GM15510 (cell line): ENCODE data around the gene CT83.

ENCODE experiments used
- POLR2A ChIP-seq: IDR thresholded peaks from 3 replicates; pipeline ENCODE4 v1.6.1; 2011; ENCODE audit warnings: borderline replicate concordance; ENCODE audit not compliant: insufficient read length; ENCODE audit errors: extremely low read depth

The CT83 gene, protein sequence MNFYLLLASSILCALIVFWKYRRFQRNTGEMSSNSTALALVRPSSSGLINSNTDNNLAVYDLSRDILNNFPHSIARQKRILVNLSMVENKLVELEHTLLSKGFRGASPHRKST

DNA sequence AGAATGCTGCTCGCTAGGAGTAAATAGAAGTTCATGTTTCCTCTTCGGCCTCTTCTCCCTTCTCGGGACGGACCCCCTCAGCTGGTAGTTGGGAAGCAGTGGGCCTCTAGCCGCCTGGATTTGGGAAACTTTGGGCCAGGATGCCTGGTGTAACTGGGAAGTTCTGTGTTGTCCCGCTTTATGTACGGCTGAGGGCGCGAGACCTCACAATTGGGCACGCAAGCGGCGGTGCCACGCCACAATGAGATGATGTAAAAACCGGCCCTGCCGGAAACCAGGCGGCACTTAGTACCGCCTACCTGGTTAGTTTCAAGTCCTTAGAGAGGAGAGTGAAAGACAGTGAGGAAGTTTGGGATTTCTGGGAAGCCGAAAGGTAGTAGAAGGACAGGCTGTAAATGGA is at the start of gene CT83:
TSS of gene CT83 (minus strand) at position 155 of the 400 bp plus-strand sequence. CDS start at position 35, 120 bp downstream.
- no peak for TF ChIP-seq POLR2A

DNA sequence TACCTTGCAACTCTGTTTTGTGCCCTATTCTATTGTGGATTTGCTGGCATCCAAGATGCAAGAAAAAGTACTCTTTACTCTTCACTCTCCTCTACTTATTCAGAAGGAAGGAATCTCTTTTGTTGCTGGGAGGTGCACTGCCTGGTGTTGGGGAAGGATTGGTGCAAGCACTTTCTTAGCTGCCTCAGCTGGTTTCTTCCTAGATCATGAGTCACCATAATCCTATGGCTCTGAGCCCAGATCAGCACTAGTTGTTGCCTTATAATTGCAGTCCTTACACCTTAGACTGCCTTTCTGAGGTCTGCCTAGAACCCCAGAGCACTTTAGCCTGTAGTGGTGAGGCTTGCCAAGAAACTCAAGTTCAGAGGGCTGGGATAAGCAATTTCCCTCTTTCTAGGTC is 37.0 kb upstream of the CT83 start:
- TF ChIP-seq POLR2A: no peak

DNA sequence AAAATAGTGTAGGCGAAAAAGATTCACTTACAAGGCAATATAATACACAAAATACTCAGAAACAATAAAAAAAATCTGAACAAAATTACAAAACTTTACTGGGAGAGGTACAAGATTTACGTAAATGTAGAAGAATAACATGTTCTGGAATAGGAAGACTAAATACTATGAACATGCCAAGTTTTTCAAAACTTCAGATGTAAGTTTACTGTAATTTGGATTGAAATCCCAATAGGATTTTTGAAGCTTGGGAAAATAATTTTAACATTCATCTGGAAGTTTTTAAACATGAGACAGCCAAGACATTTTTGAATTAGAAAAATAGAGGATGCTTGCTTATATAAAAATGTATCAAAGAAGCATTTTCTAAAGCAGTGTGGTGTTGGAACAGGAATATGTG is 30.5 kb upstream of the CT83 start:
- TF ChIP-seq POLR2A: no peak

DNA sequence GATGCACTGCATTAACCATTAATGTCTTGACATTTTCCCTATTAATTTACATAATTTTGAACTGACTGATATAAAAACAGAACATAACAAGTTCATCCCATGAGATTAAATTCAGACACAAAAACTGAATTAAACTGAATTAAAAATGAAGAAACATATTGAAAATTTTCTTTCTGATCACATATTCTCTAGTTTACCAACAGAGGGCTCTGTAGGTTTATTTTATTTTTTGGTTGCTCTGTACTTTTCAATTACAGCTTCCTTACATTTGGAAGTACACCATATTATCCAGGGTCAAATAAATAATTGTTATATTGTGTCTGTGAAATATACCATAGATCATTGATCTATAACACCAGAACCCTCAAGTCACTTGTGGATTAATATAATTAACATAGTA is 27.3 kb upstream of the CT83 start:
- no peak for TF ChIP-seq POLR2A

DNA sequence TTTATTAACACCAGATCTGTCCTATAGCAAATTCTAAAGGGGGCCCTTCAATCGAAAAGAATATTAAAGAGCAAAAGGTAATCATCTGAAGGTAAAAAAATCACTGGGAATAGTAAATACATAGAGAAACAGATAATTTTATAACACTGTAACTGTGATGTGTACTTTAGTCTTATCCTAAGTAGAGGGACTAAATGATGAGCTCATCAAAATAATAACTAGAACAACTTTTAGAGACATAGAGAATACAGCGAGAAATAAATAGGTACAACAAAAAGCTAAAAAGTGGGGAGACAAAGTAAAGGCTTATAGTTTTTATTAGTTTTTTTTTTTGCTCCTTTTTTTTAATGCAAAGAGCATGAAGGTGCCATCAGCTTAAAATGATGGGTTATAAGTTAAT is 17.3 kb upstream of the CT83 start:
- TF ChIP-seq POLR2A: no peak

DNA sequence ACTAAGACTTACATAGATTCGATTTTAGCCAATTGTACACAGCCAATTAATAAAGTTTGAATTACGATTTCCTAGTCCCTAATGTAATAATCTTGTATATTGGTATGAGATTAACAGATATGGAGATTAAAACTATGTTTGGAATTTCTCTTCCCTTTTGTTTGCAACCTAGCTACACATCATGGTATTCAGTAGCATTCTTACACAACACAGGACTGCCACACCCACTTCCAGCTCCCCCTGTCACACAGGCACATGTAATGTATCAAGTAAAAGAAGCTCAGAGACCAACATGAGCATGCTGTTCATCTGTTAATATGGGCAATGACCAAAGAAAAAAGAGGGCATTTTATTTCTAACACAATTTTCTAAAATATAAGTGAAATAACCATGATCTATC is 13.6 kb downstream of the CT83 start:
- TF ChIP-seq POLR2A: no peak

DNA sequence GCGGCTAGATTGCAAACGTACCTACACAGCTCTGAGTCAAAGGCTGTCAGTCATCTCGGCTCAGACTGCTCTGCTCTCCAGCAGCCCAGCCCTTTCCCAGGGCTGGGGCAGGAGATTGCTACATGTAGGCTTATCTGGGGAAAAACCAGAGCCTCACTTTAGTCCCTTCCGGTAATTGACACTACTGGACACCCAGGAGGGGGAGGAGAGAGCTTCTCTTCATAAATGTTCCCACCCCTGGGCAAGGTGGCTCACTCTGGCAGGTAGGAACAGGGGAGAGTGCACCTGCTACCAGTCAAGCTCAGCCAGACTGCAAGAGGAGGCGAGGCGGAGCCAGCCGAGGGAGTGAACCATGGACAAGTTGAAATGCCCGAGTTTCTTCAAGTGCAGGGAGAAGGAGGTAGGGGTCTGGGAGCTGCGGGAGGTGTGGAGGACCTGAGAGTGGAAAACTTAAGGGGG is 26.4 kb downstream of the CT83 start, which contains the start of gene SLC6A14:
TSS of gene SLC6A14 (plus strand) at position 249 of the 459 bp plus-strand sequence. CDS start at position 353, 104 bp downstream.
- no peak for TF ChIP-seq POLR2A

DNA sequence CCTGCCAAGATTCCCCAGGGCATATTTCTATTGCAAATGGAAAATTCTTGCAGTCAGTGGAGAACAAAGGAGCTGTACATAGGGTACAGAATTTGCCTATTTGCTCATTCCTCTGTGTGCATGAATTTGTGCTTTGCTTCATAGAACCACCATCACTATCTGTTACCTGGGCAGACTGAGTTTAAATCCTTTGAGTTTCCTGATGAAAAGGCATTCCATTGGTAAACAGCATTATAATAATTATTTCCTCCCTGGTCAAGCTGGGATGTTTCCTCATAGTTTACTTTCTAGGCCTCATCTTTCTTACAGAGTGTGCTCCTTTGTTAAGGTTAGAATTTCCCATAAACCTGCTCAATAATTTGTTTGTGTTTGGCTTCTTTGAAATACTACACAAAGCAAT is 27.2 kb downstream of the CT83 start:
- no peak for TF ChIP-seq POLR2A

DNA sequence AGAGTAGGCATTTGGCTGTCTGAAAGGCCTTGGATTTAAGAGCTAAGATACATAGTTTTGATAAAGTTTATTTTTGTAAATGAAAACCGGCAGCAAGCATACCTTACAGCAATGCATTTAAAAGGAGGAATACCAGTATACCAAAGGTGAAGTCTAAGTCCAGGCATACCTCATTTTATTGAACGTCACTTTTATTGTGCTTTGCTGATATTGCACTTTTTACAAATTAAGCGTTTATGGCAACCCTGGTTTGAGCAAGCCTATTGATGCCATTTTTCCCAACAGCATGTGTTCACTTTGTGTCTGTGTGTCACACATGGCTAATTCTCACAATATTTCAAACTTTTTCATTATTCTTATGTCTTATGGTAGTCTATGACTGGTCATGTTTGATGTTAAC is 34.8 kb downstream of the CT83 start:
- TF ChIP-seq POLR2A: no peak

DNA sequence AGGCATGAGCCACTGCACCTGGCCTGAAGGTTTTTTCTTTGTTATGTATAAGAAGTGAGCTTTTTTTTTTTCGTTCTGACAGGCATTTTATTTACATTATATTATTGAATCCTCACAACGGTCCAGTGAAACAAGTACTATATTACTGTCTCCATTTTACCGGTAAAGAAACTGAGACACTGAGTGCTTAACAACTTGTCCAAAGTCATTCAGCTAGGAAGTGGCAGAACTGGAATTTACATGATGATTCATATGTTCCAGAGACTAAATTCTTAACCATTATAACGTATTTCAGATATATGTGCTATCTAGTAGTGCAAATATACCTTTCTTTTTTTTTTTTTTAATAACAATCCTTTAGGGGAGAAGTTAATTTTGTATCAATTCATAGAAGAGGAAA is 44.8 kb downstream of the CT83 start:
- no peak for TF ChIP-seq POLR2A

DNA sequence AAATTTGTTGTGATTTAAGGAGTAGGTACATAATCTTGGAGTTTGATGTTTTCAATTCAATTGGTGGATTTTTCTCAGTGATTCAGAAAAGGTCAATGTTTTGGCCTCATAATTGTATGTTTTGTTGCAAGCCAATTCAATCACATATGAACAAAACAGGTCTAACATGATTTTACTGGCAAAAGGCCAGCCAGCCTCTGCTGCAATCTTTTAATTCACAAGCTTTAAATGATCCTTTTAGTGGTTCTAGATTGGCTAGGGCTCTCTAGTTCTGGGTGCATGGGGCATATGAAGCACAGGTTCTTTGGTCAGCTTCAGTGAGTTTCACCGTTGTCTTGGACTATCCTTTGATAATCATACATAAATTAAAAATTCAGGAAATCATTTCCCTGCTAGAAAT is 45.6 kb downstream of the CT83 start:
- no peak for TF ChIP-seq POLR2A

DNA sequence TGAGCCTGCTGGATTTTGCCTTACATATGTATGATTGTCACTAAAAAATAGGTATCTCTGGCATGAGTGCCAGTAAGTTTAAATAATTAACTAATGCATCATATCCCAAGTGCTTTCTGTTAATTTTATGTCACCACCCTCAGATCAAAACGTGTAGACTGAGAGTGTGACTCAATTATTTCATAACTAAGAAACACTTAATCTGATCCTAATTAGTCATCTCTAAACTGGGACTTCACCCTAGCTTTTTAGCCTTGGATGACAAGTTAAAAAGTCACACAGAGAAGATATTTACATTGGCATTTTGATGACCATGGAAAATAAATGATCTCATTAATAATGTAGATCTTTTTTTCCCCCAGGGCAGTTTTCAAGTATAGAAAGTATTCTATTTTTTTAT is 49.5 kb downstream of the CT83 start:
- no peak for TF ChIP-seq POLR2A
